SK-N-SH (cell line): Measurements from ENCODE around the gene ALAS1. TPM values are rescaled to one million over a fixed set of nuclear protein-coding genes. Genes with fewer than 3 reads are reported as not detected.

ENCODE experiments used
- CTCF ChIA-PET: fragments of 300-600, 350-600 bp; formaldehyde crosslinking; extraction: SDS; loops from one replicate; lab custom pipeline; 2021; lab: Yijun Ruan, JAX
- POLR2A ChIA-PET: fragments of 350-600 bp; sonication (Branson Sonifier 250); formaldehyde crosslinking; extraction: SDS; loops from one replicate; lab custom pipeline; 2020; ENCODE audit warnings: antibody characterized with exemption, inconsistent platforms; lab: Yijun Ruan, JAX
- DNase-seq: peaks from one replicate; pipeline ENCODE4 v3.0.0; 2012
- H2AFZ ChIP-seq: fragments of 200-600 bp; sonication (generic); 2 replicates; pipeline ENCODE4 v1.8.1; 2016; ENCODE audit warnings: antibody characterized with exemption, mild to moderate bottlenecking, low read depth
- H3F3A ChIP-seq: fragments of 200-600 bp; sonication (generic); replicated peaks from 2 replicates; pipeline ENCODE3; 2016; ENCODE audit warnings: antibody characterized with exemption, mild to moderate bottlenecking; ENCODE audit not compliant: insufficient read depth
- H3K27ac ChIP-seq, 2 experiments: fragments of 200-500 bp in 1 of 2; fragments of 200-600 bp in 1 of 2; sonication (Bioruptor generic) in 1 of 2; sonication (generic), shearing (Covaris generic) in 1 of 2; 2 replicates each; pipeline versions ENCODE4 v1.5.1 to v1.6.1; 2014 to 2016; ENCODE audit warnings: low read depth in 2 of 2, inconsistent platforms in 1 of 2, low read length in 1 of 2, mild to moderate bottlenecking in 1 of 2, mixed read lengths in 1 of 2
- H3K27me3 ChIP-seq: fragments of 200-600 bp; sonication (generic), shearing (Covaris generic); 2 replicates; pipeline ENCODE4 v1.6.1; 2016; ENCODE audit warnings: mixed run types; ENCODE audit not compliant: insufficient read depth
- H3K36me3 ChIP-seq, 2 experiments: fragments of 200-500 bp in 1 of 2; fragments of 200-600 bp in 1 of 2; sonication (Bioruptor generic) in 1 of 2; sonication (generic) in 1 of 2; replicated peaks in 1 of 2; 2 replicates each; pipeline versions ENCODE3 to v1.5.1; 2014 to 2016; ENCODE audit warnings: low read length in 1 of 2, mild to moderate bottlenecking in 1 of 2; ENCODE audit not compliant: insufficient read depth in 2 of 2, control insufficient read depth in 1 of 2
- H3K4me1 ChIP-seq, 2 experiments: fragments of 200-500 bp in 1 of 2; fragments of 200-600 bp in 1 of 2; sonication (Bioruptor generic) in 1 of 2; sonication (generic), shearing (Covaris generic) in 1 of 2; 2 replicates each; pipeline versions ENCODE4 v1.5.1 to v1.6.1; 2014 to 2016; ENCODE audit warnings: low read depth in 1 of 2, low read length in 1 of 2, mixed run types in 1 of 2; ENCODE audit not compliant: insufficient read depth in 2 of 2, control insufficient read depth in 1 of 2
- H3K4me2 ChIP-seq: fragments of 200-600 bp; sonication (generic), shearing (Covaris generic); 2 replicates; pipeline ENCODE4 v1.6.1; 2017; ENCODE audit warnings: mixed run types
- H3K4me3 ChIP-seq, 2 experiments: fragments of 200-500 bp in 1 of 2; fragments of 200-600 bp in 1 of 2; sonication (Bioruptor generic) in 1 of 2; sonication (generic), shearing (Covaris generic) in 1 of 2; 2 replicates each; pipeline versions ENCODE4 v1.5.1 to v1.8.1; 2014 to 2016; ENCODE audit warnings: low read depth in 2 of 2, inconsistent platforms in 1 of 2, low read length in 1 of 2, mild to moderate bottlenecking in 1 of 2, mixed read lengths in 1 of 2, moderate library complexity in 1 of 2
- H3K79me2 ChIP-seq: fragments of 200-600 bp; sonication (generic); 2 replicates; pipeline ENCODE4 v1.8.1; 2017; ENCODE audit warnings: mild to moderate bottlenecking; ENCODE audit not compliant: insufficient read depth
- H3K9ac ChIP-seq: fragments of 200-600 bp; sonication (generic); 2 replicates; pipeline ENCODE4 v1.6.1; 2017; ENCODE audit warnings: mixed run types
- H3K9me2 ChIP-seq: fragments of 200-600 bp; sonication (generic); 2 replicates; pipeline ENCODE4 v1.6.1; 2017; ENCODE audit warnings: mixed run types
- H3K9me3 ChIP-seq: fragments of 200-600 bp; sonication (generic); 2 replicates; pipeline ENCODE4 v1.6.1; 2017; ENCODE audit warnings: mixed run types, mild to moderate bottlenecking, moderate library complexity
- H4K20me1 ChIP-seq: fragments of 200-600 bp; sonication (generic); 2 replicates; pipeline ENCODE4 v1.6.1; 2017; ENCODE audit warnings: mild to moderate bottlenecking, mixed run types; ENCODE audit not compliant: insufficient read depth
- FOSL2 ChIP-seq: IDR thresholded peaks from 2 replicates; pipeline ENCODE4 v1.4.0; 2012; ENCODE audit warnings: low read depth, mild to moderate bottlenecking, moderate library complexity, borderline replicate concordance
- FOXJ3 ChIP-seq: sonication (generic); formaldehyde crosslinking; IDR thresholded peaks from 2 replicates; pipeline ENCODE4 v1.5.1; 2020; ENCODE audit warnings: mild to moderate bottlenecking, missing genetic modification reagents
- GABPA ChIP-seq: IDR thresholded peaks from 2 replicates; pipeline ENCODE4 v1.4.0; 2012; ENCODE audit warnings: low read depth, mild to moderate bottlenecking
- GATA2 ChIP-seq: sonication (generic); formaldehyde crosslinking; IDR thresholded peaks from 2 replicates; pipeline ENCODE4 v1.5.0; 2020; ENCODE audit warnings: mild to moderate bottlenecking, missing genetic modification reagents
- MEF2A ChIP-seq: IDR thresholded peaks from 2 replicates; pipeline ENCODE4 v1.4.0; 2012; ENCODE audit warnings: low read depth, borderline replicate concordance
- POLR2AphosphoS5 ChIP-seq: IDR thresholded peaks from 2 replicates; pipeline ENCODE4 v1.6.1; 2012; ENCODE audit warnings: low read depth, low read length
- RAD21 ChIP-seq: IDR thresholded peaks from 2 replicates; pipeline ENCODE4 v1.6.1; 2012; ENCODE audit warnings: mild to moderate bottlenecking, low read length
- RCOR1 ChIP-seq: fragments of 150-350 bp; IDR thresholded peaks from 2 replicates; pipeline ENCODE4 v1.6.1; 2017; ENCODE audit warnings: antibody characterized with exemption, low read length
- RFX5 ChIP-seq: IDR thresholded peaks from 2 replicates; pipeline ENCODE4 v1.6.1; 2012; ENCODE audit warnings: mild to moderate bottlenecking, improper control_type of control experiment, low read length
- RXRA ChIP-seq: IDR thresholded peaks from 2 replicates; pipeline ENCODE4 v1.4.0; 2012; ENCODE audit warnings: low read depth, mild to moderate bottlenecking, borderline replicate concordance
- TCF12 ChIP-seq: IDR thresholded peaks from 2 replicates; pipeline ENCODE4 v1.4.0; 2012
- TEAD4 ChIP-seq: IDR thresholded peaks from 2 replicates; pipeline ENCODE4 v1.4.0; 2012; ENCODE audit warnings: mild to moderate bottlenecking, borderline replicate concordance; ENCODE audit not compliant: insufficient read depth
- YY1 ChIP-seq: IDR thresholded peaks from 2 replicates; pipeline ENCODE4 v1.4.0; 2012; ENCODE audit warnings: low read depth, mild to moderate bottlenecking
- WGBS: methylation state at CpG from one replicate; pipeline ENCODE4 v1.1.6; 2017; ENCODE audit warnings: low lambda C conversion rate; 5-methylcytosine and 5-hydroxymethylcytosine counted together
- polyA plus RNA-seq, 3 experiments: library from polyadenylated mRNA; depleted of rRNA; stranded (reverse); fragments of >200 nt; gene quantifications; 2 replicates each; pipeline ENCODE4 v1.2.3, GENCODE V29; 2012
- TF ChIP-seq, protein P1 (sequence below): fragments of 150-350 bp; IDR thresholded peaks from 2 replicates; pipeline ENCODE4 v1.6.1; 2016; ENCODE audit warnings: mild to moderate bottlenecking, low read depth, low read length
- TF ChIP-seq, protein P2 (sequence below): IDR thresholded peaks from 2 replicates; pipeline ENCODE4; 2012
- TF ChIP-seq, protein P3 (sequence below): fragments of 150-350 bp; IDR thresholded peaks from 2 replicates; pipeline ENCODE4 v1.6.1; 2017; ENCODE audit warnings: antibody characterized with exemption, low read length, low read depth, borderline replicate concordance
- TF ChIP-seq, protein P4 (sequence below): IDR thresholded peaks from 2 replicates; pipeline ENCODE4 v1.4.0; 2012; ENCODE audit warnings: low read depth, borderline replicate concordance

Gene ALAS1
- polyA plus RNA-seq, 1 of the 3 experiments (the other 2 are of a cell fraction), result 47.9 TPM

DNA sequence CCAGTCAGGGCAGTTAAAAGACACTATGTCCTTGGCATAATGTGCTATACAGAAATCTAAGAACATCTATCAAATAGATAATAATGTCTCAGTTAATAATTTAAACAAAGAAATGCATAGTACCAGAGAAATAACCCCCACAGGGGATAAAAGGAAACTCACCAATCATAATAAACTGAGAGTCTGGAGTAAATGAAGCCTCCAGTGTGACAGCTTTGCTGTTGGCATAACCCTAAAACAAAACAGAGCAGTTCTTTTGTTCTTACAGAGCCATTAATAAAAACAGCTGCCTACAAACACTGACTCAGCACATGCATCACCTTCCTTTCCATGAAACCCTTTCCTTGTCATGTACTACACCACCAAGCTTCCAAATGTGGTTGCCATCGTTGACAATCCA, 61.1 kb downstream of the ALAS1 start:
- 79% methylated on average over 1 of the region's 1 CpG for WGBS
- no peaks in the 10 kb centered on the region for H3K4me1 ChIP-seq
- H3F3A ChIP-seq, result peaks cover 14% of the 10 kb centered on the region
- no peak overlapping the region for H2AFZ ChIP-seq
- POLR2A ChIA-PET, result interaction anchor here (1.2 to 1.7 kb wide), 2 partner anchors 10 to 20 kb away, joined by 4 to 8 read pairs; partner anchors contain the start of gene WDR82
- DNase-seq, result no peak
- H3K79me2 ChIP-seq, result peaks cover 69% of the 10 kb centered on the region
- CTCF ChIA-PET, result interaction anchor here (0.9 to 2.6 kb wide), 4 partner anchors 8 to 80 kb away, joined by 3 to 8 read pairs (median 6); partner anchors contain the start of gene WDR82
- no peaks in the 10 kb centered on the region for H3K9me3 ChIP-seq
- H3K9ac ChIP-seq, result no peak overlapping the region
- no peak overlapping the region for H3K4me3 ChIP-seq
- H3K27me3 ChIP-seq, result no peaks in the 10 kb centered on the region
- H3K36me3 ChIP-seq, result peaks cover 84 to 85% of the 10 kb centered on the region in 2 experiments
- peak overlapping the region in 1 of 2 experiments; percentile 14; a peak in 2 of 4 replicates for H3K27ac ChIP-seq
- H3K4me2 ChIP-seq, result no peak overlapping the region
- peaks cover 19% of the 10 kb centered on the region; the same call in 1 of the 2 replicates for H4K20me1 ChIP-seq
- H3K9me2 ChIP-seq, result no peaks in the 10 kb centered on the region
- TF ChIP-seq, protein P1, sequence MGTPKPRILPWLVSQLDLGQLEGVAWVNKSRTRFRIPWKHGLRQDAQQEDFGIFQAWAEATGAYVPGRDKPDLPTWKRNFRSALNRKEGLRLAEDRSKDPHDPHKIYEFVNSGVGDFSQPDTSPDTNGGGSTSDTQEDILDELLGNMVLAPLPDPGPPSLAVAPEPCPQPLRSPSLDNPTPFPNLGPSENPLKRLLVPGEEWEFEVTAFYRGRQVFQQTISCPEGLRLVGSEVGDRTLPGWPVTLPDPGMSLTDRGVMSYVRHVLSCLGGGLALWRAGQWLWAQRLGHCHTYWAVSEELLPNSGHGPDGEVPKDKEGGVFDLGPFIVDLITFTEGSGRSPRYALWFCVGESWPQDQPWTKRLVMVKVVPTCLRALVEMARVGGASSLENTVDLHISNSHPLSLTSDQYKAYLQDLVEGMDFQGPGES, result no peak
- 0 out of 2 replicates have a peak, but pooled peaks have one; percentile 15 for TF ChIP-seq TCF12
- TF ChIP-seq, protein P2, sequence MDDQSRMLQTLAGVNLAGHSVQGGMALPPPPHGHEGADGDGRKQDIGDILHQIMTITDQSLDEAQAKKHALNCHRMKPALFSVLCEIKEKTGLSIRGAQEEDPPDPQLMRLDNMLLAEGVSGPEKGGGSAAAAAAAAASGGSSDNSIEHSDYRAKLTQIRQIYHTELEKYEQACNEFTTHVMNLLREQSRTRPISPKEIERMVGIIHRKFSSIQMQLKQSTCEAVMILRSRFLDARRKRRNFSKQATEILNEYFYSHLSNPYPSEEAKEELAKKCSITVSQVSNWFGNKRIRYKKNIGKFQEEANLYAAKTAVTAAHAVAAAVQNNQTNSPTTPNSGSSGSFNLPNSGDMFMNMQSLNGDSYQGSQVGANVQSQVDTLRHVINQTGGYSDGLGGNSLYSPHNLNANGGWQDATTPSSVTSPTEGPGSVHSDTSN, result peak; percentile 46
- no peak for TF ChIP-seq FOXJ3

DNA sequence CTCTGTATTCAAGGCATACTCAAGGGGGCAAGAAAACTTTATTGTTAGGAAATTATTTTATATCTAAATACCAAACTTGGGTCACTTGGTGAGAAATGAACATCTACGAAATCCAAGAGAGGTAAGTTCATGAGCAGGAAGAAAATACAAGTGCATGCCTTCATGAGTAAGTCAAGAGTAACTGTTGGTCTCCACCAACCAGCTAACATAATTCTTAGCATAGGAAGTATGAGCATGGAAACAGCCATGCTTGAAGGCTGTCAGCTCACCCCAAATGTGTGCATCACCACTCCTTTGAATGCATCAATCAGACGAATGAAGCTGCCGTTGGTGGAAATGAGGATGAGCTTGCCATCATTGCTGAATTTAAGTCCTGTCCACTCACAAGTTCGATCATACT, 61.5 kb downstream of the ALAS1 start:
- no peak overlapping the region for H3K4me2 ChIP-seq
- H4K20me1 ChIP-seq, result peaks cover 23% of the 10 kb centered on the region; the same call in 1 of the 2 replicates
- H3K4me3 ChIP-seq, result no peak overlapping the region
- no peak overlapping the region for H3K9ac ChIP-seq
- ChIA-PET CTCF (interaction anchor here (1.8 to 2.6 kb wide), 2 partner anchors 19 to 80 kb away, joined by 6 to 8 read pairs; partner anchors contain the start of gene WDR82), POLR2A (interaction anchor here (1.0 to 1.7 kb wide), 3 partner anchors 10 to 19 kb away, joined by 3 to 8 read pairs (median 4); partner anchors contain the start of gene WDR82)
- WGBS, result 88% methylated on average over 4 of the region's 4 CpGs
- H3K9me3 ChIP-seq, result no peaks in the 10 kb centered on the region
- no peak for DNase-seq
- peak overlapping the region in 1 of 2 experiments; percentile 10; a peak in 1 of 4 replicates for H3K27ac ChIP-seq
- peaks cover 14% of the 10 kb centered on the region for H3F3A ChIP-seq
- no peak for TF ChIP-seq GATA2 (CRISPR knock-in tag)
- TF ChIP-seq YY1, result no peak
- TF ChIP-seq GABPA, result no peak
- no peak for TF ChIP-seq TEAD4
- TF ChIP-seq, protein P3, sequence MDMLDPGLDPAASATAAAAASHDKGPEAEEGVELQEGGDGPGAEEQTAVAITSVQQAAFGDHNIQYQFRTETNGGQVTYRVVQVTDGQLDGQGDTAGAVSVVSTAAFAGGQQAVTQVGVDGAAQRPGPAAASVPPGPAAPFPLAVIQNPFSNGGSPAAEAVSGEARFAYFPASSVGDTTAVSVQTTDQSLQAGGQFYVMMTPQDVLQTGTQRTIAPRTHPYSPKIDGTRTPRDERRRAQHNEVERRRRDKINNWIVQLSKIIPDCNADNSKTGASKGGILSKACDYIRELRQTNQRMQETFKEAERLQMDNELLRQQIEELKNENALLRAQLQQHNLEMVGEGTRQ, result no peak
- TF ChIP-seq, protein P4, sequence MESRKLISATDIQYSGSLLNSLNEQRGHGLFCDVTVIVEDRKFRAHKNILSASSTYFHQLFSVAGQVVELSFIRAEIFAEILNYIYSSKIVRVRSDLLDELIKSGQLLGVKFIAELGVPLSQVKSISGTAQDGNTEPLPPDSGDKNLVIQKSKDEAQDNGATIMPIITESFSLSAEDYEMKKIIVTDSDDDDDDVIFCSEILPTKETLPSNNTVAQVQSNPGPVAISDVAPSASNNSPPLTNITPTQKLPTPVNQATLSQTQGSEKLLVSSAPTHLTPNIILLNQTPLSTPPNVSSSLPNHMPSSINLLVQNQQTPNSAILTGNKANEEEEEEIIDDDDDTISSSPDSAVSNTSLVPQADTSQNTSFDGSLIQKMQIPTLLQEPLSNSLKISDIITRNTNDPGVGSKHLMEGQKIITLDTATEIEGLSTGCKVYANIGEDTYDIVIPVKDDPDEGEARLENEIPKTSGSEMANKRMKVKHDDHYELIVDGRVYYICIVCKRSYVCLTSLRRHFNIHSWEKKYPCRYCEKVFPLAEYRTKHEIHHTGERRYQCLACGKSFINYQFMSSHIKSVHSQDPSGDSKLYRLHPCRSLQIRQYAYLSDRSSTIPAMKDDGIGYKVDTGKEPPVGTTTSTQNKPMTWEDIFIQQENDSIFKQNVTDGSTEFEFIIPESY, result no peak
- no peak for TF ChIP-seq POLR2AphosphoS5
- no peak for TF ChIP-seq RFX5
- no peak for TF ChIP-seq MEF2A
- no peak for TF ChIP-seq RAD21
- TF ChIP-seq, protein P1, result no peak
- no peak for TF ChIP-seq FOXJ3
- TF ChIP-seq RXRA, result no peak
- TF ChIP-seq RCOR1, result no peak
- TF ChIP-seq FOSL2, result no peak
- peaks cover 73% of the 10 kb centered on the region for H3K79me2 ChIP-seq
- H3K36me3 ChIP-seq, result peaks cover 84 to 85% of the 10 kb centered on the region in 2 experiments
- H2AFZ ChIP-seq, result no peak overlapping the region
- H3K4me1 ChIP-seq, result no peaks in the 10 kb centered on the region
- H3K9me2 ChIP-seq, result no peaks in the 10 kb centered on the region
- H3K27me3 ChIP-seq, result no peaks in the 10 kb centered on the region
